ENCODE results near the gene IFNL1.
A peak's percentile ranks its signal among the peaks of the same experiment; 100 is the strongest.
"Not testable (repeated sequence)": the region's sequence is repeated elsewhere in the genome, so short reads cannot be mapped to it uniquely, and the experiment has no call there.

Gene IFNL1

GRCh38 chr19:39336483-39336882 lies 40.3 kb downstream of the IFNL1 start:
- H3K4me3 Mint-ChIP-seq, result no peak overlapping the region
- no peaks in the 10 kb centered on the region for H3K36me3 Mint-ChIP-seq (ENCODE audit: low read depth)

GRCh38 chr19:39339674-39340073 lies 43.5 kb downstream of the IFNL1 start:
- no peaks in the 10 kb centered on the region for H3K9me3 Mint-ChIP-seq
- peaks cover 3% of the 10 kb centered on the region for H3K36me3 Mint-ChIP-seq (ENCODE audit: low read depth)
- peaks cover 25% of the 10 kb centered on the region for H3K4me1 Mint-ChIP-seq
- H3K27me3 Mint-ChIP-seq (ENCODE audit: low read depth), result peaks cover 3% of the 10 kb centered on the region
- no peak overlapping the region for H3K27ac Mint-ChIP-seq
- peak overlapping the region; percentile 90 to 95 (median 91) for H3K4me3 Mint-ChIP-seq
- TF ChIP-seq, protein P1, sequence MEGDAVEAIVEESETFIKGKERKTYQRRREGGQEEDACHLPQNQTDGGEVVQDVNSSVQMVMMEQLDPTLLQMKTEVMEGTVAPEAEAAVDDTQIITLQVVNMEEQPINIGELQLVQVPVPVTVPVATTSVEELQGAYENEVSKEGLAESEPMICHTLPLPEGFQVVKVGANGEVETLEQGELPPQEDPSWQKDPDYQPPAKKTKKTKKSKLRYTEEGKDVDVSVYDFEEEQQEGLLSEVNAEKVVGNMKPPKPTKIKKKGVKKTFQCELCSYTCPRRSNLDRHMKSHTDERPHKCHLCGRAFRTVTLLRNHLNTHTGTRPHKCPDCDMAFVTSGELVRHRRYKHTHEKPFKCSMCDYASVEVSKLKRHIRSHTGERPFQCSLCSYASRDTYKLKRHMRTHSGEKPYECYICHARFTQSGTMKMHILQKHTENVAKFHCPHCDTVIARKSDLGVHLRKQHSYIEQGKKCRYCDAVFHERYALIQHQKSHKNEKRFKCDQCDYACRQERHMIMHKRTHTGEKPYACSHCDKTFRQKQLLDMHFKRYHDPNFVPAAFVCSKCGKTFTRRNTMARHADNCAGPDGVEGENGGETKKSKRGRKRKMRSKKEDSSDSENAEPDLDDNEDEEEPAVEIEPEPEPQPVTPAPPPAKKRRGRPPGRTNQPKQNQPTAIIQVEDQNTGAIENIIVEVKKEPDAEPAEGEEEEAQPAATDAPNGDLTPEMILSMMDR (IDR thresholded peaks at IDR 0.05; ENCODE audit: unreplicated experiment in 3 of 3), result no peak

More at GRCh38 chr19:39336483-39336882, 40.3 kb downstream of the IFNL1 start:
- peaks cover 3% of the 10 kb centered on the region for H3K27me3 Mint-ChIP-seq (ENCODE audit: low read depth)
- H3K27ac Mint-ChIP-seq, result no peak overlapping the region
- H3K9me3 Mint-ChIP-seq, result no peaks in the 10 kb centered on the region
- TF ChIP-seq, protein P1 (IDR thresholded peaks at IDR 0.05; ENCODE audit: unreplicated experiment in 3 of 3), result no peak
- peaks cover 8% of the 10 kb centered on the region for H3K4me1 Mint-ChIP-seq

DNA sequence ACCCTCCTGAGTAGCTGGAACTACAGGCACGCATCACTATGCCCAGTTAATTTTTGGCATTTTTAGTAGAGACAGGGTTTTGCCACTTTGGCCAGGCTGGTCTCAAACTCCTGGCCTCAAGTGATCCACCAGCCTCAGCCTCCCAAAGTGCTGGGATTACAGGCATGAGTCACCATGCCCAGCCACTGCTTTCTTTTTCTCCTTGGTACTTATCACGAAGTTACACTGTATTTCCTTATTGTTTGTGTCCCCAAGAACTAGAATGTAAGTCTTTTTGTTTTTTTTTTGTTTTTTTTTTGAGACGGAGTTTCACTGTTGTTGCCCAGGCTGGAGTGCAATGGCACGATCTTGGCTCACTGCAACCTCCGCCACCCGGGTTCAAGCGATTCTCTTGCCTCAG lies 43.9 kb downstream of the IFNL1 start:
- peaks cover 30% of the 10 kb centered on the region for H3K4me1 Mint-ChIP-seq
- not testable (repeated sequence) for H3K36me3 Mint-ChIP-seq (ENCODE audit: low read depth); H3K27ac Mint-ChIP-seq; H3K9me3 Mint-ChIP-seq; H3K27me3 Mint-ChIP-seq (ENCODE audit: low read depth)
- peak overlapping the region; percentile 90 to 95 (median 91) for H3K4me3 Mint-ChIP-seq

DNA sequence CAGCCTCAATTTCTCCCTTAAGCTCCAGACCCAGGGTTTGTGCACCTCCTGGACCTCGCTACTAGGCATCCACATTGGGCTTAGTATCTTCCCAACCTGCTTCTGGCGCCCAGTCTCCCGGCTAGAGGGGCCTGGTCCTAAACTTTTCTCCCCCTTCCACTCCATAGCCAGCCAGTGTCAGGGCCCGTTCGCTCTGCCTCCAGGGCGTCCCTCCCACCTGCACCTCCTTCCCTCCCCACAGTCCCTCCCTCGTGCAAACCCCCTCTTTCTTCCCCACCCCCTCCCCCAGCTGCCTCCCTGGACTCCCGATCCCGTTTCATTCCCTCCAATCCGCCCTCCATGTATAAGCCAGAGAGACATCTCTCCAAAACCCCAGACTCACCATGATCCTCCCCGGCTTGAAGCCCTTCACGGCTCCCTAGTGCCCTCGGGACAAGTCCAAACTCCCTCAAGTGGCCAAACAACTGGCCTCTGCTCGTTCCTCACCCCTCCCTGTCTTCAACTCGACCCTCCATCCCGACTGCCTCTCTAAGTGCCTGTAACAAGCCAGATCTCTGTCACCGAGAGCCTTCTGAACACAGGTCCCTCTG lies 45.0 kb downstream of the IFNL1 start:
- Mint-ChIP-seq H3K36me3 (ENCODE audit: low read depth) (peaks cover 12% of the 10 kb centered on the region), H3K9me3 (no peaks in the 10 kb centered on the region), H3K4me1 (peaks cover 41% of the 10 kb centered on the region), H3K4me3 (peak overlapping the region; percentile 90 to 95 (median 91)), H3K27ac (peak overlapping the region; percentile 63 to 91 (median 90)), H3K27me3 (ENCODE audit: low read depth) (no peaks in the 10 kb centered on the region)
- TF ChIP-seq, protein P1 (IDR thresholded peaks at IDR 0.05; ENCODE audit: unreplicated experiment in 3 of 3), result no peak

DNA sequence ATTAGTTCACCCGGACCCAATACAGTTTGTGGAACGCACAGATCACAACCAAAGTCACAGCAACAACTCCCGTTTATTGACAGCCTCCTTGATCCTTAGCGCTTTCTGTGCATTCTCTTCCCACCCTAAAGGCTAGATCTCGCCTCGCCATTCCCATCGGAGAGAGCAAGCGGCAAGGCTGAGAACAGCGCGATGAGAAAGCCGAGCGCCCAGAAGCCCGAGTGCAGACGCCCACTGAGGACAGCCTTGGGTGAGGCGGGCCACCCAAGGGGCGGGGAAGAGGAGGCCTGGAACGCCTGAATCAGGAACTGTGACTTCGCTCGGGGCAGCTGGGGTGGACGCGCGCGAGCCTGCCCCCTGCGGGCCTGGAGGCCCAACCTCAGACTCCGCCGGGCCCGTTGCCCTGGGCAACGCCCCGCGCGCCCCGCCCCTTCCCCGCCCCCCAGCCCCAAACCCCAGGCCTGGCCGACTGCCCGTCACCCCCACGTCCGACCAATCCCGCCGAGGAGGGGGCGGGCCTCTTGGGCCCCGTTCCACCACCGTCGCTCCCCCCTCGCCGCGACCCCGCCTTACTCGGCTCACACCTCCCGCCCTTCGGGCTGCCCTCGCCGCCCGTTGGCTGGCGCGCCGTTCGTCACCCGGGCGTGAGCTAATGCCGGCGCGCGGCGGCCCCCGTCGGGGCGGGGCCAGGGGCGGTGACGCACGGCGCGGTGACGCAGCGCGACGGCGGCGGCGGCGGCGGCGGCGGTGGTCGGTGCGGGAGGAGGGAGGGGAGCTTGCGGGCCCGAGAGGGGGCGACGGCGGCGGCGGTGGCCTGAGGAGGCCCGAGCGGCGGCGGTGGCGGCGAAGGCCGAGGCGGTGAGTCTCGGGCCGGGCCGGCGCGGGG lies 45.8 kb downstream of the IFNL1 start, which contains the start of gene SAMD4B:
Gene SAMD4B (plus strand): TSS at position 703 of the 886 bp plus-strand sequence. CDS start 14,473 bp downstream, outside the sequence.
- Mint-ChIP-seq H3K4me1 (peaks cover 46% of the 10 kb centered on the region), H3K27ac (peak within 1 kb of the TSS; percentile 63 to 91 (median 90)), H3K9me3 (no peaks in the 10 kb centered on the region), H3K36me3 (ENCODE audit: low read depth) (peaks cover 12% of the 10 kb centered on the region), H3K27me3 (ENCODE audit: low read depth) (no peaks in the 10 kb centered on the region), H3K4me3 (peak within 1 kb of the TSS; percentile 92 to 95 (median 94))
- TF ChIP-seq, protein P1 (IDR thresholded peaks at IDR 0.05; ENCODE audit: unreplicated experiment in 3 of 3), result peak; percentile 77 to 90 (median 80)

DNA sequence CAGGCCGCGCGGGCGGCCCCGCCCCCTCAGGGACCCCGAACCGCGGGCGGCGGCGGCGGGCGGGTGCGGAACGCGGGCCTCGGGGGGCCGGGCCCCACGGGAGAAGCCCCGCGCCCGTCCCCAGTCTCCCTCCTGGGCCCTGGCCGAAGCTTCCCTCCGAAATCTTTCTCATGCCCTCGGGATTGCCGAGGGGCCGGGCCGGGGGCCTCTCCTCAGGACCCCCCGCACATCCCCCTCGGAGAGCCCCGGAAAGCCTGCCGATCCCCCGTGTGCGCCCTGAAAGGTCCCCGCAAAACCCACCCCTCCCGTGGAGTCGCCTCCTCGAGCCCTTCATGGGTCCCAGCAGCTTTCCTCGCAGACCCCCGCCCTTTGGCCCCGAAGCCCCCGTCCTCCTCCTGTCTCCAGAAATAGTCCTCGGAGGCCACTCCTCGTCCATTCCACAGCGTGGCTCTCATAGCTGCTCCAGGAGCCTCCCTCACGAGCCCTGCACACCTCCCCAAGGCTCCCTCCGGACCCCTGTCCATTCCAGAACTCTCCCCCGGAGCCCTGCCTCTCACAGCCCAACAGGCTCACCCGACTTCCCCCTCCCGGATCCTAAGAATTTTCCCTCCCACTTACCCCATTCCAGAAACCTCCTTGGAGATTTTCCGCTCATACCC lies 46.6 kb downstream of the IFNL1 start:
- Mint-ChIP-seq H3K4me1 (peaks cover 54% of the 10 kb centered on the region), H3K36me3 (ENCODE audit: low read depth) (peaks cover 19% of the 10 kb centered on the region), H3K27me3 (ENCODE audit: low read depth) (no peaks in the 10 kb centered on the region), H3K4me3 (peak overlapping the region; percentile 92 to 94 (median 93)), H3K9me3 (no peaks in the 10 kb centered on the region), H3K27ac (peak overlapping the region; percentile 43 to 76 (median 65))
- TF ChIP-seq, protein P1 (IDR thresholded peaks at IDR 0.05; ENCODE audit: unreplicated experiment in 3 of 3), result no peak

Data from nephron (organoid).